ENCODE results near the gene SPOCK1. TPM values are rescaled to one million over a fixed set of nuclear protein-coding genes. Genes with fewer than 3 reads are reported as not detected.

SPOCK1 gene
- total and polyA plus RNA-seq, 2 experiments from 2014 or later: 4.1 to 14.0 TPM

- TF ChIP-seq CTCF (IDR thresholded peaks at IDR 0.05; ENCODE audit: low read depth, low read length): no peak
- H3K27me3 ChIP-seq: peaks cover 6% of the 10 kb centered on the region
- H3K9me3 ChIP-seq (ENCODE audit: low read depth): no peaks in the 10 kb centered on the region
- peaks cover 13% of the 10 kb centered on the region for H3K4me1 ChIP-seq (ENCODE audit: low read depth)
- no peak for DNase-seq (ENCODE audit: low read depth in 1 of 2, low spot score in 1 of 2)
- H3K36me3 ChIP-seq: no peaks in the 10 kb centered on the region
- H3K27ac ChIP-seq: no peak overlapping the region
- no peak overlapping the region for H3K4me3 ChIP-seq
These were observed 219.4 kb downstream of the SPOCK1 start for GRCh38 chr5:137279521-137280231.

- TF ChIP-seq CTCF (IDR thresholded peaks at IDR 0.05; ENCODE audit: low read depth, low read length): no peak
- no peaks in the 10 kb centered on the region for H3K36me3 ChIP-seq
- peak in 1 of 2 donors; percentile 15 for DNase-seq (ENCODE audit: low read depth in 1 of 2, low spot score in 1 of 2)
- no peaks in the 10 kb centered on the region for H3K9me3 ChIP-seq (ENCODE audit: low read depth)
- H3K4me3 ChIP-seq: no peak overlapping the region
- peaks cover 13% of the 10 kb centered on the region for H3K4me1 ChIP-seq (ENCODE audit: low read depth)
- peaks cover 6% of the 10 kb centered on the region for H3K27me3 ChIP-seq
- H3K27ac ChIP-seq: no peak overlapping the region
These were observed 220.7 kb downstream of the SPOCK1 start for GRCh38 chr5:137278476-137278875.

GRCh38 chr5:137275083-137275482 lies 224.0 kb downstream of the SPOCK1 start:
- H3K4me3 ChIP-seq: no peak overlapping the region
- H3K9me3 ChIP-seq (ENCODE audit: low read depth): no peaks in the 10 kb centered on the region
- peaks cover 4% of the 10 kb centered on the region for H3K4me1 ChIP-seq (ENCODE audit: low read depth)
- no peak overlapping the region for H3K27ac ChIP-seq
- H3K36me3 ChIP-seq: no peaks in the 10 kb centered on the region
- TF ChIP-seq CTCF (IDR thresholded peaks at IDR 0.05; ENCODE audit: low read depth, low read length): no peak
- peaks cover 6% of the 10 kb centered on the region for H3K27me3 ChIP-seq
- no peak for DNase-seq (ENCODE audit: low read depth in 1 of 2, low spot score in 1 of 2)

DNA sequence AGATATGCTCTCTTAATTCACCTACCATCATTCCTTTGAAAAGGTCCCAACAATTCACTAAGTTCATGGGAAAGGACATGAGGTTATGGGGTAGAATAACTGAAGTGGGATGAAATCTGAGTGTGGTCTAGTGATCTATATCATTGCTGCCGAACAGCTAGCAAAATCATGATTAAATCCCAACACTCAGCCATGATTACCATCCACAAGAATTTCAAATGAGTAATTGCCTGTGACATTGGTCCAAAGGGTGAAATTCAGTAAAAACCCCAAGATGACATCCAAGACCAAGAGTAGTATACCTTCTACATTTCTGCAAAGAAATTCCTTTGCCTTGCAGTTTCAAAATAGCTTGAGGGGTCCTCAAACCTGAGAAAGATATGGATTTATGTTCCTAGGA lies 225.6 kb downstream of the SPOCK1 start:
- Histone ChIP-seq H3K27ac (no peak overlapping the region), H3K4me3 (no peak overlapping the region), H3K36me3 (no peaks in the 10 kb centered on the region), H3K9me3 (ENCODE audit: low read depth) (no peaks in the 10 kb centered on the region), H3K4me1 (ENCODE audit: low read depth) (peaks cover 20% of the 10 kb centered on the region), H3K27me3 (peaks cover 6% of the 10 kb centered on the region)
- TF ChIP-seq CTCF (IDR thresholded peaks at IDR 0.05; ENCODE audit: low read depth, low read length): no peak
- no peak for DNase-seq (ENCODE audit: low read depth in 1 of 2, low spot score in 1 of 2)

DNA sequence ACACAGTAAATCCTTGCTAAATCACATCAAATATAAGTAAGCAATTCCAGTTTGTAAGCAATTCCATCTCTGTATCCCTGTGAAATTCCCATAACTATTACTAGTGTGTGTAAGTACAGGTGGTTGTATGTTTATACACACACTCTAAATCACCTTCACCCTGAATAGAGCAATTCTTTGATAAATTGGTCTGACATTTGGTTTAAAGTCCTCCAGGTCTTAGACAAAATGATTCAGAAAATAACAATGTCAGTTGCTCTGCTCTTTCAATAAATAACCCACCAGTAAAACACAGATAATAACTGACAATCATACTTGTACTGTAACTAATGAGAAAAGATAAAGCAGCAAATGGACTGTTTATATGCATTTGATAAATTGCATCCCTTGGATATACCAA lies 226.3 kb downstream of the SPOCK1 start:
- Histone ChIP-seq H3K27me3 (peaks cover 6% of the 10 kb centered on the region), H3K4me3 (no peak overlapping the region), H3K27ac (no peak overlapping the region), H3K9me3 (ENCODE audit: low read depth) (no peaks in the 10 kb centered on the region), H3K4me1 (ENCODE audit: low read depth) (peaks cover 27% of the 10 kb centered on the region), H3K36me3 (no peaks in the 10 kb centered on the region)
- no peak for TF ChIP-seq CTCF (IDR thresholded peaks at IDR 0.05; ENCODE audit: low read depth, low read length)
- no peak for DNase-seq (ENCODE audit: low read depth in 1 of 2, low spot score in 1 of 2)
